ENCODE results near the gene BCL11B.

BCL11B gene

GRCh38 chr14:99271951-99272631 lies at the start of gene BCL11B:
BCL11B (minus strand) TSS chr14:99272197; CDS start chr14:99271218, 979 bp downstream.
- Histone ChIP-seq H3K9ac (peak within 1 kb of the TSS; percentile 86), H4K20me1 (ENCODE audit: insufficient read depth) (no peaks in the 10 kb centered on the region), H3K4me1 (ENCODE audit: low read depth, poor library complexity, severe bottlenecking) (no peaks in the 10 kb centered on the region), H2AFZ (ENCODE audit: low read depth) (peak within 1 kb of the TSS; percentile 72), H3K4me2 (peak within 1 kb of the TSS; percentile 95), H3K27ac (peak within 1 kb of the TSS; percentile 87), H3K27me3 (ENCODE audit: insufficient read depth, low read depth) (no peaks in the 10 kb centered on the region), H3K36me3 (ENCODE audit: insufficient read depth) (no peaks in the 10 kb centered on the region), H3K4me3 (IDR thresholded peaks at IDR 0.05; ENCODE audit: insufficient read depth, low read depth, low read length) (no peak within 1 kb of the TSS), H3K79me2 (ENCODE audit: insufficient read depth, low read depth) (peaks cover 12% of the 10 kb centered on the region; the same call in 1 of the 2 replicates)
- peak; percentile 56 for TF ChIP-seq CTCF (conservative IDR thresholded peaks at IDR 0.05; ENCODE audit: low read depth, low read length)

- no peak for TF ChIP-seq CTCF (conservative IDR thresholded peaks at IDR 0.05; ENCODE audit: low read depth, low read length)
- H3K36me3 ChIP-seq (ENCODE audit: insufficient read depth), result no peaks in the 10 kb centered on the region
- H3K79me2 ChIP-seq (ENCODE audit: insufficient read depth, low read depth), result no peaks in the 10 kb centered on the region
- no peak overlapping the region for H3K4me3 ChIP-seq (IDR thresholded peaks at IDR 0.05; ENCODE audit: insufficient read depth, low read depth, low read length)
- H3K4me2 ChIP-seq, result no peak overlapping the region
- no peaks in the 10 kb centered on the region for H3K27me3 ChIP-seq (ENCODE audit: insufficient read depth, low read depth)
- no peak overlapping the region for H3K9ac ChIP-seq
- no peak overlapping the region for H2AFZ ChIP-seq (ENCODE audit: low read depth)
- H3K27ac ChIP-seq, result no peak overlapping the region
- H3K4me1 ChIP-seq (ENCODE audit: low read depth, poor library complexity, severe bottlenecking), result peaks cover 7% of the 10 kb centered on the region
- no peaks in the 10 kb centered on the region for H4K20me1 ChIP-seq (ENCODE audit: insufficient read depth)
Measured at GRCh38 chr14:99321236-99321925, 49.4 kb upstream of the BCL11B start.

- Histone ChIP-seq H3K27ac (no peak overlapping the region), H2AFZ (ENCODE audit: low read depth) (peak overlapping the region; percentile 74), H3K4me1 (ENCODE audit: low read depth, poor library complexity, severe bottlenecking) (peaks cover 7% of the 10 kb centered on the region), H3K27me3 (ENCODE audit: insufficient read depth, low read depth) (no peaks in the 10 kb centered on the region), H3K4me3 (IDR thresholded peaks at IDR 0.05; ENCODE audit: insufficient read depth, low read depth, low read length) (no peak overlapping the region), H3K4me2 (no peak overlapping the region), H4K20me1 (ENCODE audit: insufficient read depth) (no peaks in the 10 kb centered on the region), H3K36me3 (ENCODE audit: insufficient read depth) (no peaks in the 10 kb centered on the region), H3K79me2 (ENCODE audit: insufficient read depth, low read depth) (no peaks in the 10 kb centered on the region), H3K9ac (no peak overlapping the region)
- no peak for TF ChIP-seq CTCF (conservative IDR thresholded peaks at IDR 0.05; ENCODE audit: low read depth, low read length)
Measured at GRCh38 chr14:99320621-99321235, 48.7 kb upstream of the BCL11B start.

GRCh38 chr14:99320105-99320572 lies 48.1 kb upstream of the BCL11B start:
- H3K4me3 ChIP-seq (IDR thresholded peaks at IDR 0.05; ENCODE audit: insufficient read depth, low read depth, low read length), result no peak overlapping the region
- H2AFZ ChIP-seq (ENCODE audit: low read depth), result peak overlapping the region; percentile 74
- peak overlapping the region; percentile 22 for H3K4me2 ChIP-seq
- H3K27me3 ChIP-seq (ENCODE audit: insufficient read depth, low read depth), result no peaks in the 10 kb centered on the region
- no peaks in the 10 kb centered on the region for H4K20me1 ChIP-seq (ENCODE audit: insufficient read depth)
- no peaks in the 10 kb centered on the region for H3K36me3 ChIP-seq (ENCODE audit: insufficient read depth)
- H3K9ac ChIP-seq, result no peak overlapping the region
- H3K27ac ChIP-seq, result no peak overlapping the region
- peak; percentile 92 for TF ChIP-seq CTCF (conservative IDR thresholded peaks at IDR 0.05; ENCODE audit: low read depth, low read length)
- no peaks in the 10 kb centered on the region for H3K79me2 ChIP-seq (ENCODE audit: insufficient read depth, low read depth)
- peaks cover 7% of the 10 kb centered on the region for H3K4me1 ChIP-seq (ENCODE audit: low read depth, poor library complexity, severe bottlenecking)

Data from KMS-11 (cell line).